Lung (tissue), 12 donors: ENCODE data around the gene SIK3. TPM values are rescaled to one million over a fixed set of nuclear protein-coding genes. Genes with fewer than 3 reads are reported as not detected.

Source experiments
- ATAC-seq: fragments of 200-7000 bp; cut with Tn5 transposase; one replicate; pipeline ENCODE4 v1.9.1; 2020; ENCODE audit warnings: moderate number of reproducible peaks; ENCODE audit not compliant: insufficient read depth, low FRiP score
- DNase-seq, 3 donors: peaks; one replicate each; pipeline ENCODE4 v3.0.0-alpha.2; 2013 to 2017
- H3K27ac ChIP-seq, 2 donors: one replicate each; pipeline ENCODE4 v1.5.1; 2013; ENCODE audit warnings: mild to moderate bottlenecking in 2 of 2, moderate library complexity in 2 of 2, control low read depth in 1 of 2, inconsistent platforms in 1 of 2, low read depth in 1 of 2, low read length in 1 of 2
- H3K27me3 ChIP-seq, 3 donors: one replicate each; pipeline ENCODE4 v1.5.1; 2013; ENCODE audit warnings: low read length in 2 of 3; ENCODE audit not compliant: control insufficient read depth in 3 of 3, insufficient read depth in 3 of 3
- H3K36me3 ChIP-seq, 4 donors: one replicate each; pipeline ENCODE4 v1.5.1; 2013; ENCODE audit warnings: low read length in 4 of 4, mild to moderate bottlenecking in 1 of 4, moderate library complexity in 1 of 4; ENCODE audit not compliant: control insufficient read depth in 4 of 4, insufficient read depth in 4 of 4
- H3K4me1 ChIP-seq, 5 donors: one replicate each; pipeline ENCODE4 v1.5.1; 2013; ENCODE audit warnings: low read length in 5 of 5, mild to moderate bottlenecking in 2 of 5, moderate library complexity in 1 of 5; ENCODE audit not compliant: control insufficient read depth in 5 of 5, insufficient read depth in 5 of 5
- H3K4me3 ChIP-seq: one replicate; pipeline ENCODE4 v1.5.1; 2013; ENCODE audit warnings: mild to moderate bottlenecking, control low read depth, moderate library complexity
- H3K9ac ChIP-seq, 2 donors: one replicate each; pipeline ENCODE4 v1.5.1; 2013; ENCODE audit warnings: low read length in 2 of 2, control low read depth in 1 of 2; ENCODE audit not compliant: insufficient read depth in 1 of 2
- H3K9me3 ChIP-seq, 4 donors: one replicate each; pipeline ENCODE4 v1.5.1; 2013; ENCODE audit warnings: low read length in 3 of 4, mild to moderate bottlenecking in 1 of 4, moderate library complexity in 1 of 4; ENCODE audit not compliant: control insufficient read depth in 4 of 4, insufficient read depth in 3 of 4
- WGBS, 2 donors: extraction: QIAGEN DNeasy Blood & Tissue Kit; methylation state at CpG; one replicate each; pipeline ENCODE4 v1.1.7; 2013; 5-methylcytosine and 5-hydroxymethylcytosine counted together
- polyA plus RNA-seq, 2 donors: library from polyadenylated mRNA; stranded (reverse); fragments of 200-250 nt; gene quantifications; one replicate each; pipeline ENCODE4 v1.2.1, GENCODE V29; 2013
- total RNA-seq, 2 donors: library from RNA; depleted of rRNA in 1 of 2; stranded (reverse); fragments of >200 nt in 1 of 2; gene quantifications; one replicate each; pipeline ENCODE4 v1.2.1, GENCODE V29; 2014 to 2021
- TF ChIP-seq, protein P1 (sequence below): IDR thresholded peaks from 2 replicates; pipeline ENCODE4 v1.5.1; 2012; ENCODE audit warnings: mild to moderate bottlenecking; ENCODE audit errors: control extremely low read depth, extremely low read depth
- donor health status: control.
- donor health status: control.
- donor health status: Bipolar disorder and iron deficiency.
- donor health status: healthy.
- donor health status: DM: yes; HTN: yes; CAD: no.

Gene SIK3
- total and polyA plus RNA-seq, 4 donors, result 9.0 to 43.4 (median 29.6) TPM

DNA sequence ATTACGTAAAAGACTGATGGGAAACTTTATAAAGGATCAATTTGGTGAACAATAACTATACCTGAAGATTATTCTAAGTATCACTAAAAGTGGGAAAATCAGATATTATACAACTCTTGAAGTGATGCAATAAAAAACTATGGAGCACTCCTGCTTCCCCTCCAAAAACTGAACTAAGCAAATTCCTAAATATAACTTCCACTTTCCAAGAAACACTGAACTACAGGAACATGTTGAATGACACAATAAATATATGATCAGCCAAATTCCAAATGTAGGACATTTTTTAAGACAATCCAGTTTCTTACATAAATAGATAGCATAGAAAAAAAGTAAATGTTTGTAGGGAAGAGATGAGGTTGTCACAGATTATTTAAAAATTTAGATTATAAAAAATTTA, 158.7 kb downstream of the SIK3 start:
- no peak for ATAC-seq
- Histone ChIP-seq H3K36me3 (peaks cover 0 to 4% (median 0%) of the 10 kb centered on the region in 4 donors), H3K9ac (no peak overlapping the region), H3K27ac (no peak overlapping the region), H3K4me1 (peaks cover 0 to 2% (median 0%) of the 10 kb centered on the region in 5 donors), H3K27me3 (no peaks in the 10 kb centered on the region), H3K9me3 (no peaks in the 10 kb centered on the region), H3K4me3 (no peak overlapping the region)
- TF ChIP-seq, protein P1, sequence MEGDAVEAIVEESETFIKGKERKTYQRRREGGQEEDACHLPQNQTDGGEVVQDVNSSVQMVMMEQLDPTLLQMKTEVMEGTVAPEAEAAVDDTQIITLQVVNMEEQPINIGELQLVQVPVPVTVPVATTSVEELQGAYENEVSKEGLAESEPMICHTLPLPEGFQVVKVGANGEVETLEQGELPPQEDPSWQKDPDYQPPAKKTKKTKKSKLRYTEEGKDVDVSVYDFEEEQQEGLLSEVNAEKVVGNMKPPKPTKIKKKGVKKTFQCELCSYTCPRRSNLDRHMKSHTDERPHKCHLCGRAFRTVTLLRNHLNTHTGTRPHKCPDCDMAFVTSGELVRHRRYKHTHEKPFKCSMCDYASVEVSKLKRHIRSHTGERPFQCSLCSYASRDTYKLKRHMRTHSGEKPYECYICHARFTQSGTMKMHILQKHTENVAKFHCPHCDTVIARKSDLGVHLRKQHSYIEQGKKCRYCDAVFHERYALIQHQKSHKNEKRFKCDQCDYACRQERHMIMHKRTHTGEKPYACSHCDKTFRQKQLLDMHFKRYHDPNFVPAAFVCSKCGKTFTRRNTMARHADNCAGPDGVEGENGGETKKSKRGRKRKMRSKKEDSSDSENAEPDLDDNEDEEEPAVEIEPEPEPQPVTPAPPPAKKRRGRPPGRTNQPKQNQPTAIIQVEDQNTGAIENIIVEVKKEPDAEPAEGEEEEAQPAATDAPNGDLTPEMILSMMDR, result no peak
- WGBS, 2 donors, result 97 to 98% methylated on average over 1 of the region's 1 CpG
- DNase-seq, result no peak

DNA sequence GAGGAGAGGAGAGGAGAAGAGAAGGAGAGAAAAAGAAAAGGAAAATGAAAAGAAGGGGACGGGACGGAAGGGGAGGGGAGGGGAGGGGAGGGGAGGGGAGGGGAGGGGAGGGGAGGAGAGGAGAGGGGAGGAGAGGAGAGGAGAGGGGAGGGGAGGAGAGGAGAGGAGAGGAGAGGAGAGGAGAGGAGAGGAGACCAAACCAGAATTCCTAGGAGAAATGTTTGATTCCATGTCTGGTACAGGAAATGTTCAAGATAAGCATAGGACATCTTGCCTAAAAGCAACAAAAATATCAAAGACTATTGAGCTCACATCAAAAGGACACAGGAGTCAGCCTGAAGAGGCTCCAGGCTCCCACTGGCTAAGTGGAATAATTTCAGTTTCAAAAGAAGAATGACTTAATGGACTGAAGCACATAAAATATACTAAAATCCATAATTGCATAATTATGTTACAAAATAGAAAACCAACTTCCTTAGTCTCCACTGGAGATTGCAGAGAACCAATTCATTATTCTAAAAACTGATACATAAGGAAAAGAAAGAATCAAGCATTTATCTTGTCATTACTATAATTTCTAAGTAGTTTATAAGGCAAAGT, 159.7 kb downstream of the SIK3 start:
- ATAC-seq, result no peak
- WGBS, 2 donors, result no CpG with 5 or more reads among the region's 2 CpGs
- H3K27ac ChIP-seq, result no peak overlapping the region

DNA sequence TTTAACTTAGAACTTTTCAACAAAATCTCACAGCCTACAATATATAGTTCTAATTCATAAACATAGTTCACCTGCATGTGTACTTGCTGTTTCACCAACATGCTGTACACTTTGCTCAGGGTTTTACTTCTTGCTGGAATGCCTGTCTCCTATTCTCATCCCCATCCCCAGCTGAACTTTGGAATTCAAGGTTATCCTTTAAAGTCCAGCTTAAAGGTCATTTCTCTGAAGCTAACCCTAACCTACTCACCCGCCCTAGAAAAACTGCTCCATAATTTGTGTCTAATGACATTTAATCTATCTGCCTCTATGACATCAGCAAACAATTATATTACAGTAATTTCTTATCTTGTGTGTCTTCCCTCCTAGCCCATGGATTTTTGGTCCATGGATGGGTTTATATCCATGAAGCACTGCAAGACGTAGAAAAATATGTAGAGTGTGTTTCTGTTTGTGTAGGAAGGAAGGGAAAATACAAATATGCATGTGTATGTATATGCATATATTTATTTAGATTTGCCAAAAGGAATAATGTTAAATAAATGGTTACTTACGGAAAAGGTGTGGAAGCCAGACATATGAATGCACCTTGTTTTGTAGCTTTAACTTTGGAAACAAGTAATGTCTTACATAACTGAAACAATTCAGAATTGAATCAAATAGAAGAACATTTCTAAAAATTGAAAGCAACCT, 161.3 kb downstream of the SIK3 start:
- Histone ChIP-seq H3K27ac (no peak overlapping the region), H3K4me3 (no peak overlapping the region), H3K27me3 (no peaks in the 10 kb centered on the region), H3K4me1 (peaks cover 0 to 4% (median 2%) of the 10 kb centered on the region in 5 donors), H3K36me3 (peaks cover 0 to 4% (median 0%) of the 10 kb centered on the region in 4 donors), H3K9me3 (no peaks in the 10 kb centered on the region), H3K9ac (no peak overlapping the region)
- TF ChIP-seq, protein P1, result no peak
- DNase-seq (no peak), ATAC-seq (no peak)
- 96 to 100% methylated on average over 3 of the region's 3 CpGs for WGBS, 2 donors

More for the DNA sequence above, 159.7 kb downstream of the SIK3 start:
- no peaks in the 10 kb centered on the region for H3K27me3 ChIP-seq
- no peak for DNase-seq
- peaks cover 0 to 4% (median 0%) of the 10 kb centered on the region in 4 donors for H3K36me3 ChIP-seq
- no peak overlapping the region for H3K4me3 ChIP-seq
- H3K9ac ChIP-seq, result no peak overlapping the region
- TF ChIP-seq, protein P1, result no peak
- no peaks in the 10 kb centered on the region for H3K9me3 ChIP-seq
- H3K4me1 ChIP-seq, result peaks cover 0 to 2% (median 0%) of the 10 kb centered on the region in 5 donors
